ENCODE data around the gene ABHD14A. TPM values are rescaled to one million over a fixed set of nuclear protein-coding genes. Genes with fewer than 3 reads are reported as not detected.

The ABHD14A gene
- total and polyA plus RNA-seq, 2 donors (not counting 1 experiment from before 2014, with no cell fraction given) = 5.1 to 10.2 TPM

DNA sequence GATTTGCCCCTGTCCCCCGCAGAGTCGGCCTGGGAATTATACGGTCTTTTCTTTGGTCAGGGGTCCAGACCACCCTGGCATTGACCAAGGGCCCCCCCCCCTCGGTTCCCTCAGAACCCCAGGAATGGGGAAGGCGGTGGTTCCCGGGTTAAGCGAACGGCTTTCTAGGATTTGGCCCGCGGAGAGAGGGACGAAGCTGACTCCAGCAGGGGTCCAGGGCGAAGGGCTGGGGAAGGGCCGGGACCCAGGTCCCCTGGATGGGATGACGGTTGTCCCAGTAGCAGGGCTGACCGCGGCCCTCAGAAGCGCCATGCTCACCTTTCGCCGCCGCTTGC lies 33.4 kb upstream of the ABHD14A start:
- DNase-seq (ENCODE audit: low read depth in 2 of 2) = no peak
- H3K9ac ChIP-seq (ENCODE audit: insufficient read depth, low read length) = peak overlapping the region; percentile 68
- H3K27ac ChIP-seq (ENCODE audit: insufficient read depth, low read length) = peak overlapping the region; percentile 40
- TF ChIP-seq EZH2 (IDR thresholded peaks at IDR 0.05; ENCODE audit: low read length, missing control alignments) = no peak
- TF ChIP-seq, protein P1, sequence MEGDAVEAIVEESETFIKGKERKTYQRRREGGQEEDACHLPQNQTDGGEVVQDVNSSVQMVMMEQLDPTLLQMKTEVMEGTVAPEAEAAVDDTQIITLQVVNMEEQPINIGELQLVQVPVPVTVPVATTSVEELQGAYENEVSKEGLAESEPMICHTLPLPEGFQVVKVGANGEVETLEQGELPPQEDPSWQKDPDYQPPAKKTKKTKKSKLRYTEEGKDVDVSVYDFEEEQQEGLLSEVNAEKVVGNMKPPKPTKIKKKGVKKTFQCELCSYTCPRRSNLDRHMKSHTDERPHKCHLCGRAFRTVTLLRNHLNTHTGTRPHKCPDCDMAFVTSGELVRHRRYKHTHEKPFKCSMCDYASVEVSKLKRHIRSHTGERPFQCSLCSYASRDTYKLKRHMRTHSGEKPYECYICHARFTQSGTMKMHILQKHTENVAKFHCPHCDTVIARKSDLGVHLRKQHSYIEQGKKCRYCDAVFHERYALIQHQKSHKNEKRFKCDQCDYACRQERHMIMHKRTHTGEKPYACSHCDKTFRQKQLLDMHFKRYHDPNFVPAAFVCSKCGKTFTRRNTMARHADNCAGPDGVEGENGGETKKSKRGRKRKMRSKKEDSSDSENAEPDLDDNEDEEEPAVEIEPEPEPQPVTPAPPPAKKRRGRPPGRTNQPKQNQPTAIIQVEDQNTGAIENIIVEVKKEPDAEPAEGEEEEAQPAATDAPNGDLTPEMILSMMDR (conservative IDR thresholded peaks at IDR 0.05 in 1 of 2, IDR thresholded peaks at IDR 0.05 in 1 of 2; ENCODE audit: low read depth in 1 of 2, low read length in 2 of 2) = no peak
- peak overlapping the region; percentile 91 for H3K4me2 ChIP-seq (ENCODE audit: extremely low read depth, insufficient read depth, low read length)
- H3K36me3 ChIP-seq (ENCODE audit: control insufficient read depth, insufficient read depth, low read length) = peaks cover 4% of the 10 kb centered on the region
- H4K20me1 ChIP-seq (ENCODE audit: control insufficient read depth, extremely low read depth, insufficient read depth, low read length) = no peaks in the 10 kb centered on the region
- H3K27me3 ChIP-seq (ENCODE audit: control insufficient read depth, insufficient read depth, low read length) = no peaks in the 10 kb centered on the region
- no peak overlapping the region for H2AFZ ChIP-seq (ENCODE audit: low read length)
- peak overlapping the region; percentile 46 to 90 (median 64) for H3K4me3 ChIP-seq (replicated peaks in 1 of 4; ENCODE audit: control extremely low read depth in 1 of 4, insufficient read depth in 1 of 4, low read depth in 3 of 4, low read length in 4 of 4)
- no peaks in the 10 kb centered on the region for H3K9me3 ChIP-seq (ENCODE audit: control insufficient read depth, insufficient read depth, low read depth, low read length)
- peaks cover 15% of the 10 kb centered on the region for H3K4me1 ChIP-seq (ENCODE audit: control insufficient read depth, extremely low read depth, insufficient read depth, low read length)
- H3K79me2 ChIP-seq (ENCODE audit: control insufficient read depth, insufficient read depth, low read length) = peaks cover 19% of the 10 kb centered on the region

DNA sequence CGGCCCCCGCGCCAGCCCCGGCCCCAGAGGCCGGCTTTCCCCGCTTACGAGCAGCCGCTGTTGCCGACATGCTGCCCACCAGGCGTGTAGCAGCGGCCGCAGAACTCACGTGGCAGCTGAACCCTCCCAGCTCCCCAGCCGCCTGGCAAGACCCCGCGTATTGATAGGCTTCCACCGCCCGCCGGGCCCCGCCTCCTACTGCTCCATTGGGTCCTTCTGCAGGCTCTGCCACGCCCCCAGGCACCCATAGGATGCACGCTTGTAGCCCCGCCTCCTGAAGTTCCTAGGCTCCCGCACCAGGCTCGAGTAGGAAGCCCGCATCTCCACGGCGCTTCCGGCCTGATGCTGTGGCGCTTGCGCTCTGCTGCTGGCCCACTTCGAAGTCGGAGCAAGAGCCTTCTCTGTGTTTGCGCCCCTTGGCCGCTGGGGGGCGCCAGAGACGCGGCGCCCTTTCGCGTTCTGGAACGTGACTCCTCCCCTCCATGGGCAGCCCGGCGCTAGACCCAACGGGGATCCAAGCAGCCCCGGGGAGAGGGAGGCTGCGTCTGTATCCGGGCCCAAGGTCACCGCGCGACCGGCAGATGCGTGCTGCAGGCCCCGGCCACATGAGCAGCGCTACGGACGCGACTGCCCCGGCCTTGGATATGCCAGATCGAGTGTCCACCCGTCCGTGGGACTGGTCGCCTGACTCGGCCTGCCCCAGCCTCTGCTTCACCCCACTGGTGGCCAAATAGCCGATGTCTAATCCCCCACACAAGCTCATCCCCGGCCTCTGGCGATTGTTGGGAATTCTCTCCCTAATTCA lies 32.9 kb upstream of the ABHD14A start, which contains the start of the genes PARP3 and RRP9:
Gene PARP3 (plus strand): TSS at position 566 of the 805 bp plus-strand sequence. CDS start 993 bp downstream, outside the sequence.
Gene RRP9 (minus strand): TSS at position 107 of the 805 bp plus-strand sequence. CDS start 37 bp downstream, at position 70.
- no peaks in the 10 kb centered on the region for H3K9me3 ChIP-seq (ENCODE audit: control insufficient read depth, insufficient read depth, low read depth, low read length)
- H3K4me2 ChIP-seq (ENCODE audit: extremely low read depth, insufficient read depth, low read length) = peak within 1 kb of the TSS; percentile 91
- H3K9ac ChIP-seq (ENCODE audit: insufficient read depth, low read length) = peak within 1 kb of the TSS; percentile 84
- TF ChIP-seq EZH2 (IDR thresholded peaks at IDR 0.05; ENCODE audit: low read length, missing control alignments) = no peak
- TF ChIP-seq, protein P1 (conservative IDR thresholded peaks at IDR 0.05 in 1 of 2, IDR thresholded peaks at IDR 0.05 in 1 of 2; ENCODE audit: low read depth in 1 of 2, low read length in 2 of 2) = peak; percentile 94 to 96
- H3K4me3 ChIP-seq (replicated peaks in 1 of 4; ENCODE audit: control extremely low read depth in 1 of 4, insufficient read depth in 1 of 4, low read depth in 3 of 4, low read length in 4 of 4) = peak within 1 kb of the TSS; percentile 46 to 90 (median 64)
- peaks cover 15% of the 10 kb centered on the region for H3K4me1 ChIP-seq (ENCODE audit: control insufficient read depth, extremely low read depth, insufficient read depth, low read length)
- peak within 1 kb of the TSS; percentile 82 for H2AFZ ChIP-seq (ENCODE audit: low read length)
- no peaks in the 10 kb centered on the region for H4K20me1 ChIP-seq (ENCODE audit: control insufficient read depth, extremely low read depth, insufficient read depth, low read length)
- DNase-seq (ENCODE audit: low read depth in 2 of 2) = peak; percentile 100
- H3K27ac ChIP-seq (ENCODE audit: insufficient read depth, low read length) = peak within 1 kb of the TSS; percentile 94
- H3K27me3 ChIP-seq (ENCODE audit: control insufficient read depth, insufficient read depth, low read length) = no peaks in the 10 kb centered on the region
- peaks cover 19% of the 10 kb centered on the region for H3K79me2 ChIP-seq (ENCODE audit: control insufficient read depth, insufficient read depth, low read length)
- peaks cover 4% of the 10 kb centered on the region for H3K36me3 ChIP-seq (ENCODE audit: control insufficient read depth, insufficient read depth, low read length)

DNA sequence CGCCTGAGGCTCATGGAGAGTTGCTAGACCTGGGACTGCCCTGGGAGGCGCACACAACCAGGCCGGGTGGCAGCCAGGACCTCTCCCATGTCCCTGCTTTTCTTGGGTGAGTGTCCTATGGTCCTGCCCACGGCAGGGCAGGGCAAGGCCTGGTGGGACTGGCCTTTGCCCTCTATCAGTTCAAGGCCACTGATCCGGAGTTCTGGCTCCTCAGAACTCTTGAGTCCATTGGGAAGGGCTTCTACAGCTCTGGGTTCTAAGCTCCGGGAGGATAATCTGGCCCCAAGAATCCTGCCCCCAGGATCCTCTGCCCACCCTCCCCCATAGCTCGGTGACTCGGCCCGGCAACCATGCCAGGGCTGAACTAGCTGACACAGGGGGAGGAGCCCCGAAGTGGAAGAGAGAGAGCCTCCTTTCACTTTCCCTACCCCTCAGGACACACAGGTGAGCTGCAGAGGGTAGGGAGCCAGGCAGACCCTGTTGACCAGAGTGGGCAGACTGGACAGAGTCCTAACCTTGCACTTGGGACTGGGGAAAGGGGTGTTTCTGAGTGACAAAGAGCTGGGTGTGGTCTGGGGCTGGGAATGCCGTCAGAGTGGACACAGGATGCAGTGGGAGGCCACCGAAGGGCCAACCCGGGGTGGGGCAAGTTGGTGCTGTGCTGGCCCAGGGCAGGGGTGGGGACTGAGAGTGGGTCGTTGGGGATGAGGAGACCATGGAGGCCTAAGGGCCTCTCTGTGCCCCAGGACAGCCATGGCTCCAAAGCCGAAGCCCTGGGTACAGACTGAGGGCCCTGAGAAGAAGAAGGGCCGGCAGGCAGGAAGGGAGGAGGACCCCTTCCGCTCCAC lies 32.0 kb upstream of the ABHD14A start:
- H3K9me3 ChIP-seq (ENCODE audit: control insufficient read depth, insufficient read depth, low read depth, low read length) = no peaks in the 10 kb centered on the region
- no peaks in the 10 kb centered on the region for H4K20me1 ChIP-seq (ENCODE audit: control insufficient read depth, extremely low read depth, insufficient read depth, low read length)
- H3K27ac ChIP-seq (ENCODE audit: insufficient read depth, low read length) = peak overlapping the region; percentile 94
- peak overlapping the region; percentile 84 for H3K9ac ChIP-seq (ENCODE audit: insufficient read depth, low read length)
- H3K4me3 ChIP-seq (replicated peaks in 1 of 4; ENCODE audit: control extremely low read depth in 1 of 4, insufficient read depth in 1 of 4, low read depth in 3 of 4, low read length in 4 of 4) = peak overlapping the region; percentile 29 to 53 (median 41)
- peak overlapping the region; percentile 82 for H2AFZ ChIP-seq (ENCODE audit: low read length)
- peaks cover 15% of the 10 kb centered on the region for H3K4me1 ChIP-seq (ENCODE audit: control insufficient read depth, extremely low read depth, insufficient read depth, low read length)
- DNase-seq (ENCODE audit: low read depth in 2 of 2) = peak; percentile 47 to 48
- no peaks in the 10 kb centered on the region for H3K27me3 ChIP-seq (ENCODE audit: control insufficient read depth, insufficient read depth, low read length)
- H3K4me2 ChIP-seq (ENCODE audit: extremely low read depth, insufficient read depth, low read length) = peak overlapping the region; percentile 84
- H3K79me2 ChIP-seq (ENCODE audit: control insufficient read depth, insufficient read depth, low read length) = peaks cover 19% of the 10 kb centered on the region
- TF ChIP-seq, protein P1 (conservative IDR thresholded peaks at IDR 0.05 in 1 of 2, IDR thresholded peaks at IDR 0.05 in 1 of 2; ENCODE audit: low read depth in 1 of 2, low read length in 2 of 2) = no peak
- no peak for TF ChIP-seq EZH2 (IDR thresholded peaks at IDR 0.05; ENCODE audit: low read length, missing control alignments)
- H3K36me3 ChIP-seq (ENCODE audit: control insufficient read depth, insufficient read depth, low read length) = peaks cover 2% of the 10 kb centered on the region

Measured in fibroblast of lung (primary cell).